HepG2 (cell line): ENCODE data around the gene PSMD2. TPM values are rescaled to one million over a fixed set of nuclear protein-coding genes. Genes with fewer than 3 reads are reported as not detected.
A peak's percentile ranks its signal among the peaks of the same experiment; 100 is the strongest.

Experiments
- EHMT2 ChIP-seq: fragments of 200-600 bp; sonication (generic); IDR thresholded peaks from 2 replicates; pipeline ENCODE4 v1.7.0; 2017; ENCODE audit warnings: antibody characterized with exemption, low read depth, low read length, borderline replicate concordance
- HOXA3 ChIP-seq: sonication (generic); formaldehyde crosslinking; IDR thresholded peaks from 2 replicates; pipeline ENCODE4 v1.5.0; 2020; ENCODE audit warnings: missing genetic modification reagents
- NFRKB ChIP-seq: fragments of 450-650 bp; IDR thresholded peaks from 2 replicates; pipeline ENCODE4 v1.6.1; 2017
- SIN3A ChIP-seq: IDR thresholded peaks from 2 replicates; pipeline ENCODE4 v1.6.1; 2011; ENCODE audit warnings: low read depth, mild to moderate bottlenecking, control low read depth, low read length, borderline replicate concordance
- U2AF2 ChIP-seq: fragments of 200-400 bp; formaldehyde crosslinking; IDR thresholded peaks from 2 replicates; pipeline ENCODE4 v1.6.1; 2017; ENCODE audit warnings: low read depth, mild to moderate bottlenecking, low read length
- ZNF20 ChIP-seq: sonication (generic); formaldehyde crosslinking; IDR thresholded peaks from 2 replicates; pipeline ENCODE4 v1.4.0; 2020; ENCODE audit warnings: mild to moderate bottlenecking, moderate library complexity, missing genetic modification reagents
- ZNF230 ChIP-seq: sonication (generic); formaldehyde crosslinking; IDR thresholded peaks from 2 replicates; pipeline ENCODE4 v1.4.0; 2020; ENCODE audit warnings: mild to moderate bottlenecking, missing genetic modification reagents
- ZNF558 ChIP-seq: sonication (generic); formaldehyde crosslinking; IDR thresholded peaks from 2 replicates; pipeline ENCODE4 v1.9.0; 2022; ENCODE audit warnings: mild to moderate bottlenecking, missing genetic modification reagents, borderline replicate concordance
- ZNF839 ChIP-seq: sonication (generic); formaldehyde crosslinking; IDR thresholded peaks from 2 replicates; pipeline ENCODE4 v1.4.0; 2020; ENCODE audit warnings: missing genetic modification reagents, mild to moderate bottlenecking, borderline replicate concordance
- polyA plus RNA-seq, 8 experiments: library from polyadenylated mRNA; depleted of rRNA in 3 of 8; stranded (reverse) in 7 of 8; unstranded in 1 of 8; fragments of >200 nt; fragmentation: Illumina TruSeq in 4 of 8; extraction: Trizol in 4 of 8; gene quantifications; 2 replicates each; pipeline versions ENCODE4 v1.2.1 to v1.2.3, GENCODE V29; 2011 to 2016; ENCODE audit warnings: low read depth in 4 of 8, missing spikeins in 1 of 8, mixed read lengths in 1 of 8; ENCODE audit not compliant: insufficient read depth in 1 of 8
- total RNA-seq, 5 experiments: library from RNA; depleted of rRNA; stranded (reverse); fragments of >200 nt; fragmentation: Illumina TruSeq; extraction: Trizol; gene quantifications; 2 replicates each; pipeline ENCODE4 v1.2.3, GENCODE V29; 2016; ENCODE audit warnings: low read depth in 1 of 5
- TF ChIP-seq, protein P1 (sequence below): sonication (generic); formaldehyde crosslinking; IDR thresholded peaks from 2 replicates; pipeline ENCODE4 v1.5.0; 2020; ENCODE audit warnings: mild to moderate bottlenecking, missing genetic modification reagents
- TF ChIP-seq, protein P2 (sequence below): sonication (generic); formaldehyde crosslinking; IDR thresholded peaks from 2 replicates; pipeline ENCODE4 v1.8.1; 2023; ENCODE audit warnings: missing genetic modification reagents, mild to moderate bottlenecking, borderline replicate concordance

Gene PSMD2
- total and polyA plus RNA-seq, 2 of the 13 experiments (the other 11 are each of a cell fraction or from before 2014, with no cell fraction given) = 125 to 200 TPM

DNA sequence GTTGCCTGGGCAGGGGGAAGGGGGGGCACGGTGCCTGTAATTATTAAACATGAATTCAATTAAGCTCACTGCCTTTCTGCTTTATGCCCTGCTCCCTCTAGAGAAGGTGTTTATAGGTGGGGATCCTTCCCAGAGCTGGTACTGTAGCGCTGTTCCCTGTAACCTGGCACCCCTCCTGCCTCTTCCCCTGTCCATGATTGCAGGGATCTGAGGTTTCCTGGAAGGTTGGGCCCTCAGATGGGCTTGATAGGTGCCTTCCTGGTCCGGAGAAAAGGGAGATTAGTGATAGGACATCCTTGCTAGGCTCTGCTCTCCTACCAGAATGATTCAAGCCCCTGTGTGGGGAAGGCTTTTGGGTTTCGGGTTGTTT is 36.2 kb downstream of the PSMD2 start (continued):
- 0 out of 2 replicates have a peak, but pooled peaks have one; percentile 17 for TF ChIP-seq ZNF558 (CRISPR knock-in tag)
- TF ChIP-seq U2AF2 = no peak
- TF ChIP-seq HOXA3 (CRISPR knock-in tag) = no peak
- TF ChIP-seq ZNF20 (CRISPR knock-in tag) = no peak
- TF ChIP-seq, protein P1, sequence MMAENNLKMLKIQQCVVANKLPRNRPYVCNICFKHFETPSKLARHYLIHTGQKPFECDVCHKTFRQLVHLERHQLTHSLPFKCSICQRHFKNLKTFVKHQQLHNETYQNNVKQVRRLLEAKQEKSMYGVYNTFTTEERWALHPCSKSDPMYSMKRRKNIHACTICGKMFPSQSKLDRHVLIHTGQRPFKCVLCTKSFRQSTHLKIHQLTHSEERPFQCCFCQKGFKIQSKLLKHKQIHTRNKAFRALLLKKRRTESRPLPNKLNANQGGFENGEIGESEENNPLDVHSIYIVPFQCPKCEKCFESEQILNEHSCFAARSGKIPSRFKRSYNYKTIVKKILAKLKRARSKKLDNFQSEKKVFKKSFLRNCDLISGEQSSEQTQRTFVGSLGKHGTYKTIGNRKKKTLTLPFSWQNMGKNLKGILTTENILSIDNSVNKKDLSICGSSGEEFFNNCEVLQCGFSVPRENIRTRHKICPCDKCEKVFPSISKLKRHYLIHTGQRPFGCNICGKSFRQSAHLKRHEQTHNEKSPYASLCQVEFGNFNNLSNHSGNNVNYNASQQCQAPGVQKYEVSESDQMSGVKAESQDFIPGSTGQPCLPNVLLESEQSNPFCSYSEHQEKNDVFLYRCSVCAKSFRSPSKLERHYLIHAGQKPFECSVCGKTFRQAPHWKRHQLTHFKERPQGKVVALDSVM = no peak
- no peak for TF ChIP-seq NFRKB
- TF ChIP-seq ZNF839 = no peak
- 0 out of 2 replicates have a peak, but pooled peaks have one; percentile 26 for TF ChIP-seq ZNF230 (CRISPR knock-in tag)
- TF ChIP-seq SIN3A = peak; percentile 2; the same call in 1 of the 2 replicates
- TF ChIP-seq, protein P2, sequence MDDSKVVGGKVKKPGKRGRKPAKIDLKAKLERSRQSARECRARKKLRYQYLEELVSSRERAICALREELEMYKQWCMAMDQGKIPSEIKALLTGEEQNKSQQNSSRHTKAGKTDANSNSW (CRISPR knock-in tag) = no peak
- TF ChIP-seq EHMT2 = no peak
